SK-N-SH (cell line): ENCODE results near the gene SHC3. TPM values are rescaled to one million over a fixed set of nuclear protein-coding genes. Genes with fewer than 3 reads are reported as not detected.

Experiments
- CTCF ChIA-PET: fragments of 300-600, 350-600 bp; formaldehyde crosslinking; extraction: SDS; loops from one replicate; lab custom pipeline; 2021; lab: Yijun Ruan, JAX
- POLR2A ChIA-PET: fragments of 350-600 bp; sonication (Branson Sonifier 250); formaldehyde crosslinking; extraction: SDS; loops from one replicate; lab custom pipeline; 2020; ENCODE audit warnings: antibody characterized with exemption, inconsistent platforms; lab: Yijun Ruan, JAX
- DNase-seq: peaks from one replicate; pipeline ENCODE4 v3.0.0; 2012
- H2AFZ ChIP-seq: fragments of 200-600 bp; sonication (generic); 2 replicates; pipeline ENCODE4 v1.8.1; 2016; ENCODE audit warnings: antibody characterized with exemption, mild to moderate bottlenecking, low read depth
- H3F3A ChIP-seq: fragments of 200-600 bp; sonication (generic); replicated peaks from 2 replicates; pipeline ENCODE3; 2016; ENCODE audit warnings: antibody characterized with exemption, mild to moderate bottlenecking; ENCODE audit not compliant: insufficient read depth
- H3K27ac ChIP-seq, 2 experiments: fragments of 200-500 bp in 1 of 2; fragments of 200-600 bp in 1 of 2; sonication (Bioruptor generic) in 1 of 2; sonication (generic), shearing (Covaris generic) in 1 of 2; 2 replicates each; pipeline versions ENCODE4 v1.5.1 to v1.6.1; 2014 to 2016; ENCODE audit warnings: low read depth in 2 of 2, inconsistent platforms in 1 of 2, low read length in 1 of 2, mild to moderate bottlenecking in 1 of 2, mixed read lengths in 1 of 2
- H3K27me3 ChIP-seq: fragments of 200-600 bp; sonication (generic), shearing (Covaris generic); 2 replicates; pipeline ENCODE4 v1.6.1; 2016; ENCODE audit warnings: mixed run types; ENCODE audit not compliant: insufficient read depth
- H3K36me3 ChIP-seq, 2 experiments: fragments of 200-500 bp in 1 of 2; fragments of 200-600 bp in 1 of 2; sonication (Bioruptor generic) in 1 of 2; sonication (generic) in 1 of 2; replicated peaks in 1 of 2; 2 replicates each; pipeline versions ENCODE3 to v1.5.1; 2014 to 2016; ENCODE audit warnings: low read length in 1 of 2, mild to moderate bottlenecking in 1 of 2; ENCODE audit not compliant: insufficient read depth in 2 of 2, control insufficient read depth in 1 of 2
- H3K4me1 ChIP-seq, 2 experiments: fragments of 200-500 bp in 1 of 2; fragments of 200-600 bp in 1 of 2; sonication (Bioruptor generic) in 1 of 2; sonication (generic), shearing (Covaris generic) in 1 of 2; 2 replicates each; pipeline versions ENCODE4 v1.5.1 to v1.6.1; 2014 to 2016; ENCODE audit warnings: low read depth in 1 of 2, low read length in 1 of 2, mixed run types in 1 of 2; ENCODE audit not compliant: insufficient read depth in 2 of 2, control insufficient read depth in 1 of 2
- H3K4me2 ChIP-seq: fragments of 200-600 bp; sonication (generic), shearing (Covaris generic); 2 replicates; pipeline ENCODE4 v1.6.1; 2017; ENCODE audit warnings: mixed run types
- H3K4me3 ChIP-seq, 2 experiments: fragments of 200-500 bp in 1 of 2; fragments of 200-600 bp in 1 of 2; sonication (Bioruptor generic) in 1 of 2; sonication (generic), shearing (Covaris generic) in 1 of 2; 2 replicates each; pipeline versions ENCODE4 v1.5.1 to v1.8.1; 2014 to 2016; ENCODE audit warnings: low read depth in 2 of 2, inconsistent platforms in 1 of 2, low read length in 1 of 2, mild to moderate bottlenecking in 1 of 2, mixed read lengths in 1 of 2, moderate library complexity in 1 of 2
- H3K79me2 ChIP-seq: fragments of 200-600 bp; sonication (generic); 2 replicates; pipeline ENCODE4 v1.8.1; 2017; ENCODE audit warnings: mild to moderate bottlenecking; ENCODE audit not compliant: insufficient read depth
- H3K9ac ChIP-seq: fragments of 200-600 bp; sonication (generic); 2 replicates; pipeline ENCODE4 v1.6.1; 2017; ENCODE audit warnings: mixed run types
- H3K9me2 ChIP-seq: fragments of 200-600 bp; sonication (generic); 2 replicates; pipeline ENCODE4 v1.6.1; 2017; ENCODE audit warnings: mixed run types
- H3K9me3 ChIP-seq: fragments of 200-600 bp; sonication (generic); 2 replicates; pipeline ENCODE4 v1.6.1; 2017; ENCODE audit warnings: mixed run types, mild to moderate bottlenecking, moderate library complexity
- H4K20me1 ChIP-seq: fragments of 200-600 bp; sonication (generic); 2 replicates; pipeline ENCODE4 v1.6.1; 2017; ENCODE audit warnings: mild to moderate bottlenecking, mixed run types; ENCODE audit not compliant: insufficient read depth
- CHD2 ChIP-seq: fragments of 150-350 bp; IDR thresholded peaks from 2 replicates; pipeline ENCODE4 v1.6.1; 2018; ENCODE audit warnings: low read length; ENCODE audit not compliant: partially characterized antibody
- ELF1 ChIP-seq: IDR thresholded peaks from 2 replicates; pipeline ENCODE4 v1.4.0; 2012
- EP300 ChIP-seq, 2 experiments: IDR thresholded peaks; 2 replicates each; pipeline versions ENCODE4 v1.4.0 to v1.6.1; 2012; ENCODE audit warnings: borderline replicate concordance in 1 of 2, low read depth in 1 of 2, low read length in 1 of 2
- FOXM1 ChIP-seq: IDR thresholded peaks from 2 replicates; pipeline ENCODE4 v1.4.0; 2012; ENCODE audit warnings: low read depth, mild to moderate bottlenecking
- GABPA ChIP-seq: IDR thresholded peaks from 2 replicates; pipeline ENCODE4 v1.4.0; 2012; ENCODE audit warnings: low read depth, mild to moderate bottlenecking
- GATA2 ChIP-seq: sonication (generic); formaldehyde crosslinking; IDR thresholded peaks from 2 replicates; pipeline ENCODE4 v1.5.0; 2020; ENCODE audit warnings: mild to moderate bottlenecking, missing genetic modification reagents
- JUND ChIP-seq: IDR thresholded peaks from 2 replicates; pipeline ENCODE4 v1.4.0; 2012
- MAX ChIP-seq: IDR thresholded peaks from 2 replicates; pipeline ENCODE4 v1.4.0; 2012; ENCODE audit warnings: low read depth
- NFIC ChIP-seq: IDR thresholded peaks from 2 replicates; pipeline ENCODE4 v1.4.0; 2012; ENCODE audit warnings: borderline replicate concordance
- NRF1 ChIP-seq: IDR thresholded peaks from 2 replicates; pipeline ENCODE4 v1.6.1; 2012; ENCODE audit warnings: low read depth, mild to moderate bottlenecking, low read length
- PBX3 ChIP-seq: IDR thresholded peaks from 2 replicates; pipeline ENCODE4; 2012
- RAD21 ChIP-seq: IDR thresholded peaks from 2 replicates; pipeline ENCODE4 v1.6.1; 2012; ENCODE audit warnings: mild to moderate bottlenecking, low read length
- RCOR1 ChIP-seq: fragments of 150-350 bp; IDR thresholded peaks from 2 replicates; pipeline ENCODE4 v1.6.1; 2017; ENCODE audit warnings: antibody characterized with exemption, low read length
- RFX5 ChIP-seq: IDR thresholded peaks from 2 replicates; pipeline ENCODE4 v1.6.1; 2012; ENCODE audit warnings: mild to moderate bottlenecking, improper control_type of control experiment, low read length
- SIN3A ChIP-seq: IDR thresholded peaks from 2 replicates; pipeline ENCODE4 v1.6.1; 2012; ENCODE audit warnings: low read depth, mild to moderate bottlenecking, low read length, moderate library complexity, borderline replicate concordance
- SMC3 ChIP-seq: IDR thresholded peaks from 2 replicates; pipeline ENCODE4 v1.6.1; 2012; ENCODE audit warnings: low read depth, low read length, improper control_type of control experiment
- TAF1 ChIP-seq: IDR thresholded peaks from 2 replicates; pipeline ENCODE4 v1.6.1; 2012; ENCODE audit warnings: low read depth, mild to moderate bottlenecking, low read length, moderate library complexity, borderline replicate concordance
- TCF12 ChIP-seq: IDR thresholded peaks from 2 replicates; pipeline ENCODE4 v1.4.0; 2012
- TEAD4 ChIP-seq: IDR thresholded peaks from 2 replicates; pipeline ENCODE4 v1.4.0; 2012; ENCODE audit warnings: mild to moderate bottlenecking, borderline replicate concordance; ENCODE audit not compliant: insufficient read depth
- USF1 ChIP-seq: IDR thresholded peaks from 2 replicates; pipeline ENCODE4 v1.4.0; 2012; ENCODE audit warnings: low read depth, borderline replicate concordance
- WGBS: methylation state at CpG from one replicate; pipeline ENCODE4 v1.1.6; 2017; ENCODE audit warnings: low lambda C conversion rate; 5-methylcytosine and 5-hydroxymethylcytosine counted together
- polyA plus RNA-seq, 3 experiments: library from polyadenylated mRNA; depleted of rRNA; stranded (reverse); fragments of >200 nt; gene quantifications; 2 replicates each; pipeline ENCODE4 v1.2.3, GENCODE V29; 2012
- TF ChIP-seq, protein P1 (sequence below): IDR thresholded peaks from 2 replicates; pipeline ENCODE4 v1.4.0; 2012; ENCODE audit warnings: low read depth, borderline replicate concordance
- TF ChIP-seq, protein P2 (sequence below): IDR thresholded peaks from 2 replicates; pipeline ENCODE4 v1.6.1; 2012; ENCODE audit warnings: mild to moderate bottlenecking, low read depth, low read length, moderate library complexity

SHC3 gene
- polyA plus RNA-seq, 1 of the 3 experiments (the other 2 are of a cell fraction) = 3.2 TPM

DNA sequence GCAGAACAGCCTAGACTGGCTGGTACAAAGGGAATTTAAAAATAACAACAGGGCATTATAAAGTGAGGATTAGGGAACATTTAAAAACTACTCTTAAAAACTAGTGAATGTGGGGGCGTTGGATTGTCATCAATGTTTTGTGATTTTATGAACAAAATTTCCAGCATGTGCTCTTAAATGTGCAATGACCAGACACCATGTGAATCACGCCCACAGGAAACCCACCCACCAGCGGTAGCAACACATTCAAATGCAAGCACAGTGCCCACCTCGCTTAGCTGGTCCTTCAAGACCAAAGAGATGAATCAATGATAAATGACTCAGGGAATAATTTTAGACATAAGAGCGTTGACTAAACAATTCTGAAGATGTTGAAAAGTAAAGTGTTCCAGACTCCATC, 146.4 kb downstream of the SHC3 start:
- Histone ChIP-seq H2AFZ (no peak overlapping the region), H3K27ac (no peak overlapping the region), H3K36me3 (peaks cover 5 to 49% of the 10 kb centered on the region in 2 experiments), H3K9ac (no peak overlapping the region), H3K4me2 (no peak overlapping the region), H3K79me2 (no peaks in the 10 kb centered on the region), H3F3A (peaks cover 2% of the 10 kb centered on the region), H4K20me1 (no peaks in the 10 kb centered on the region), H3K9me2 (no peaks in the 10 kb centered on the region), H3K4me3 (no peak overlapping the region), H3K27me3 (no peaks in the 10 kb centered on the region), H3K4me1 (peaks cover 0 to 3% of the 10 kb centered on the region in 2 experiments; a peak in 1 of 4 replicates), H3K9me3 (peaks cover 24% of the 10 kb centered on the region)
- no peak for DNase-seq
- TF ChIP-seq TEAD4 = no peak
- TF ChIP-seq SMC3 = no peak
- TF ChIP-seq TAF1 = no peak
- no peak for TF ChIP-seq ELF1
- TF ChIP-seq, protein P1, sequence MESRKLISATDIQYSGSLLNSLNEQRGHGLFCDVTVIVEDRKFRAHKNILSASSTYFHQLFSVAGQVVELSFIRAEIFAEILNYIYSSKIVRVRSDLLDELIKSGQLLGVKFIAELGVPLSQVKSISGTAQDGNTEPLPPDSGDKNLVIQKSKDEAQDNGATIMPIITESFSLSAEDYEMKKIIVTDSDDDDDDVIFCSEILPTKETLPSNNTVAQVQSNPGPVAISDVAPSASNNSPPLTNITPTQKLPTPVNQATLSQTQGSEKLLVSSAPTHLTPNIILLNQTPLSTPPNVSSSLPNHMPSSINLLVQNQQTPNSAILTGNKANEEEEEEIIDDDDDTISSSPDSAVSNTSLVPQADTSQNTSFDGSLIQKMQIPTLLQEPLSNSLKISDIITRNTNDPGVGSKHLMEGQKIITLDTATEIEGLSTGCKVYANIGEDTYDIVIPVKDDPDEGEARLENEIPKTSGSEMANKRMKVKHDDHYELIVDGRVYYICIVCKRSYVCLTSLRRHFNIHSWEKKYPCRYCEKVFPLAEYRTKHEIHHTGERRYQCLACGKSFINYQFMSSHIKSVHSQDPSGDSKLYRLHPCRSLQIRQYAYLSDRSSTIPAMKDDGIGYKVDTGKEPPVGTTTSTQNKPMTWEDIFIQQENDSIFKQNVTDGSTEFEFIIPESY = no peak
- no peak for TF ChIP-seq SIN3A
- TF ChIP-seq TCF12 = no peak
- no peak for TF ChIP-seq EP300 (IDR thresholded peaks at IDR 0.05; ENCODE audit: borderline replicate concordance in 1 of 2, low read depth in 1 of 2, low read length in 1 of 2)
- TF ChIP-seq RCOR1 = no peak
- TF ChIP-seq CHD2 = no peak
- no peak for TF ChIP-seq RFX5
- TF ChIP-seq MAX = no peak
- no peak for TF ChIP-seq USF1
- TF ChIP-seq NRF1 = no peak
- no peak for TF ChIP-seq NFIC
- TF ChIP-seq RAD21 = no peak
- TF ChIP-seq GABPA = no peak
- TF ChIP-seq GATA2 (CRISPR knock-in tag) = no peak
- POLR2A ChIA-PET = no interaction called here
- CTCF ChIA-PET = no interaction called here
- WGBS = 68% methylated on average over 5 of the region's 5 CpGs

GRCh38 chr9:89029788-89030187, 148.8 kb downstream of the SHC3 start:
- peaks cover 24% of the 10 kb centered on the region for H3K9me3 ChIP-seq
- POLR2A ChIA-PET = no interaction called here
- H3K9ac ChIP-seq = no peak overlapping the region
- no peaks in the 10 kb centered on the region for H3K27me3 ChIP-seq
- no peaks in the 10 kb centered on the region for H3K79me2 ChIP-seq
- no peak for DNase-seq
- peaks cover 2% of the 10 kb centered on the region for H3F3A ChIP-seq
- CTCF ChIA-PET = no interaction called here
- H3K4me3 ChIP-seq = no peak overlapping the region
- no peaks in the 10 kb centered on the region for H3K4me1 ChIP-seq
- H2AFZ ChIP-seq = no peak overlapping the region
- H3K36me3 ChIP-seq = peaks cover 5 to 53% of the 10 kb centered on the region in 2 experiments
- no peak overlapping the region for H3K4me2 ChIP-seq
- H4K20me1 ChIP-seq = no peaks in the 10 kb centered on the region
- H3K27ac ChIP-seq = no peak overlapping the region
- no peaks in the 10 kb centered on the region for H3K9me2 ChIP-seq
- TF ChIP-seq ELF1 = no peak
- no peak for TF ChIP-seq PBX3
- TF ChIP-seq JUND = no peak
- TF ChIP-seq EP300 (IDR thresholded peaks at IDR 0.05; ENCODE audit: borderline replicate concordance in 1 of 2, low read depth in 1 of 2, low read length in 1 of 2) = no peak
- TF ChIP-seq SMC3 = no peak
- TF ChIP-seq FOXM1 = no peak
- no peak for TF ChIP-seq NFIC
- no peak for TF ChIP-seq SIN3A
- TF ChIP-seq, protein P2, sequence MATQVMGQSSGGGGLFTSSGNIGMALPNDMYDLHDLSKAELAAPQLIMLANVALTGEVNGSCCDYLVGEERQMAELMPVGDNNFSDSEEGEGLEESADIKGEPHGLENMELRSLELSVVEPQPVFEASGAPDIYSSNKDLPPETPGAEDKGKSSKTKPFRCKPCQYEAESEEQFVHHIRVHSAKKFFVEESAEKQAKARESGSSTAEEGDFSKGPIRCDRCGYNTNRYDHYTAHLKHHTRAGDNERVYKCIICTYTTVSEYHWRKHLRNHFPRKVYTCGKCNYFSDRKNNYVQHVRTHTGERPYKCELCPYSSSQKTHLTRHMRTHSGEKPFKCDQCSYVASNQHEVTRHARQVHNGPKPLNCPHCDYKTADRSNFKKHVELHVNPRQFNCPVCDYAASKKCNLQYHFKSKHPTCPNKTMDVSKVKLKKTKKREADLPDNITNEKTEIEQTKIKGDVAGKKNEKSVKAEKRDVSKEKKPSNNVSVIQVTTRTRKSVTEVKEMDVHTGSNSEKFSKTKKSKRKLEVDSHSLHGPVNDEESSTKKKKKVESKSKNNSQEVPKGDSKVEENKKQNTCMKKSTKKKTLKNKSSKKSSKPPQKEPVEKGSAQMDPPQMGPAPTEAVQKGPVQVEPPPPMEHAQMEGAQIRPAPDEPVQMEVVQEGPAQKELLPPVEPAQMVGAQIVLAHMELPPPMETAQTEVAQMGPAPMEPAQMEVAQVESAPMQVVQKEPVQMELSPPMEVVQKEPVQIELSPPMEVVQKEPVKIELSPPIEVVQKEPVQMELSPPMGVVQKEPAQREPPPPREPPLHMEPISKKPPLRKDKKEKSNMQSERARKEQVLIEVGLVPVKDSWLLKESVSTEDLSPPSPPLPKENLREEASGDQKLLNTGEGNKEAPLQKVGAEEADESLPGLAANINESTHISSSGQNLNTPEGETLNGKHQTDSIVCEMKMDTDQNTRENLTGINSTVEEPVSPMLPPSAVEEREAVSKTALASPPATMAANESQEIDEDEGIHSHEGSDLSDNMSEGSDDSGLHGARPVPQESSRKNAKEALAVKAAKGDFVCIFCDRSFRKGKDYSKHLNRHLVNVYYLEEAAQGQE = no peak
